A673 (cell line): ENCODE results near the gene KCNQ4. TPM values are rescaled to one million over a fixed set of nuclear protein-coding genes. Genes with fewer than 3 reads are reported as not detected.

ENCODE experiments used
- BruUV-seq: library from RNA; stranded (reverse); fragments of 400-500 nt; replicated peaks from 2 replicates; lab custom pipeline; 2021; lab: Mats Ljungman, UMichigan
- CTCF ChIA-PET: fragments of 300-600 bp; sonication (Branson Sonifier 250); formaldehyde crosslinking; loops from one replicate; lab custom pipeline; 2022; ENCODE audit warnings: antibody characterized with exemption; lab: Charles Lee
- POLR2A ChIA-PET: fragments of 300-600 bp; sonication (Branson Sonifier 250); formaldehyde crosslinking; loops from one replicate; lab custom pipeline; 2022; ENCODE audit warnings: antibody characterized with exemption; ENCODE audit not compliant: low non-redundant PET; lab: Charles Lee
- DNase-seq: peaks from one replicate; pipeline ENCODE4 v3.0.0-alpha.2; 2015; ENCODE audit warnings: low spot score
- H3K27ac ChIP-seq: fragments of 200-600 bp; sonication (generic); 2 replicates; pipeline ENCODE4 v1.5.1; 2016; ENCODE audit warnings: mixed run types, low read depth, mild to moderate bottlenecking, mixed read lengths, antibody characterized with exemption, low read length; ENCODE audit not compliant: poor library complexity, severe bottlenecking
- H3K27me3 ChIP-seq: fragments of 200-600 bp; sonication (generic); replicated peaks from 2 replicates; pipeline ENCODE4 v1.6.1; 2017; ENCODE audit warnings: mixed run types, low read depth, mild to moderate bottlenecking, mixed read lengths, antibody characterized with exemption, low read length; ENCODE audit not compliant: insufficient read depth, poor library complexity
- H3K36me3 ChIP-seq: fragments of 200-600 bp; sonication (generic); 2 replicates; pipeline ENCODE4 v1.6.1; 2016; ENCODE audit warnings: mixed run types, mild to moderate bottlenecking, mixed read lengths, antibody characterized with exemption, low read length; ENCODE audit not compliant: insufficient read depth, poor library complexity, severe bottlenecking
- H3K4me1 ChIP-seq: fragments of 200-600 bp; sonication (generic); 2 replicates; pipeline ENCODE4 v1.6.1; 2017; ENCODE audit warnings: mixed run types, mild to moderate bottlenecking, mixed read lengths, antibody characterized with exemption, low read length; ENCODE audit not compliant: insufficient read depth, poor library complexity, severe bottlenecking
- H3K4me3 ChIP-seq: fragments of 200-600 bp; sonication (generic); 2 replicates; pipeline ENCODE4 v1.5.1; 2016; ENCODE audit warnings: low read depth, mixed run types, mild to moderate bottlenecking, mixed read lengths, low read length; ENCODE audit not compliant: poor library complexity, severe bottlenecking
- H3K9me3 ChIP-seq: fragments of 200-600 bp; sonication (generic); 2 replicates; pipeline ENCODE4 v1.6.1; 2016; ENCODE audit warnings: mixed run types, low read depth, mild to moderate bottlenecking, mixed read lengths, antibody characterized with exemption, low read length; ENCODE audit not compliant: poor library complexity, severe bottlenecking
- CTCF ChIP-seq: fragments of 300-800, 200-600 bp; sonication (generic); conservative IDR thresholded peaks from 2 replicates; pipeline ENCODE4 v1.5.1; 2017; ENCODE audit warnings: low read depth, mild to moderate bottlenecking, antibody characterized with exemption, low read length, moderate library complexity, mixed read lengths
- EZH2 ChIP-seq: fragments of 200-600 bp; sonication (generic); IDR thresholded peaks from 2 replicates; pipeline ENCODE4 v1.6.1; 2017; ENCODE audit warnings: borderline replicate concordance, low read depth, mild to moderate bottlenecking, mixed read lengths, antibody characterized with exemption, low read length; ENCODE audit not compliant: poor library complexity, severe bottlenecking
- intact Hi-C: fragments of 100-400 bp; cut with micrococcal nuclease; formaldehyde crosslinking; loops from one replicate; pipeline ENCODE4 v1.10.0; 2022; ENCODE audit not compliant: unreplicated experiment
- total RNA-seq: library from RNA; stranded (reverse); gene quantifications from 2 replicates; pipeline ENCODE4 v1.2.3, GENCODE V29; 2021

KCNQ4 gene
- total RNA-seq, 1 experiment from 2014 or later, result 0.62 TPM

- peak overlapping the region; percentile 23 for H3K4me3 ChIP-seq
- H3K4me1 ChIP-seq, result peaks cover 17% of the 10 kb centered on the region
- H3K27me3 ChIP-seq, result no peaks in the 10 kb centered on the region
- TF ChIP-seq CTCF (no peak), EZH2 (no peak)
- peak; percentile 93 for DNase-seq
- intact Hi-C loops, result no loop called here
- H3K9me3 ChIP-seq, result no peaks in the 10 kb centered on the region
- POLR2A ChIA-PET, result no interaction called here
- BruUV-seq, result no TSS peak
- no peaks in the 10 kb centered on the region for H3K36me3 ChIP-seq
- CTCF ChIA-PET, result no interaction called here
- peak overlapping the region; percentile 50 for H3K27ac ChIP-seq
Observed at GRCh38 chr1:40802078-40802741, 18.6 kb downstream of the KCNQ4 start.

- no peak for DNase-seq
- H3K4me1 ChIP-seq, result peaks cover 17% of the 10 kb centered on the region
- no peaks in the 10 kb centered on the region for H3K9me3 ChIP-seq
- no peak overlapping the region for H3K27ac ChIP-seq
- intact Hi-C loops, result no loop called here
- no peak for TF ChIP-seq EZH2
- no peak for TF ChIP-seq CTCF
- H3K27me3 ChIP-seq, result no peaks in the 10 kb centered on the region
- peak overlapping the region; percentile 23 for H3K4me3 ChIP-seq
- CTCF ChIA-PET, result no interaction called here
- H3K36me3 ChIP-seq, result no peaks in the 10 kb centered on the region
- no TSS peak for BruUV-seq
- POLR2A ChIA-PET, result no interaction called here
Observed at GRCh38 chr1:40802742-40803113, 19.1 kb downstream of the KCNQ4 start.

- ChIA-PET CTCF (no interaction called here), POLR2A (no interaction called here)
- TF ChIP-seq EZH2 (no peak), CTCF (no peak)
- DNase-seq, result no peak
- Histone ChIP-seq H3K27me3 (no peaks in the 10 kb centered on the region), H3K27ac (no peak overlapping the region), H3K4me1 (peaks cover 17% of the 10 kb centered on the region), H3K36me3 (no peaks in the 10 kb centered on the region), H3K4me3 (no peak overlapping the region), H3K9me3 (no peaks in the 10 kb centered on the region)
- no TSS peak for BruUV-seq
- intact Hi-C loops, result no loop called here
Observed at GRCh38 chr1:40803447-40803846, 19.9 kb downstream of the KCNQ4 start.
